Left renal pelvis (tissue), 4 donors: Measurements from ENCODE around the gene AQP12B. TPM values are rescaled to one million over a fixed set of nuclear protein-coding genes. Genes with fewer than 3 reads are reported as not detected.

ENCODE experiments used
- DNase-seq, 4 donors: peaks; one replicate each; pipeline ENCODE4 v3.0.0-alpha.2; 2013; ENCODE audit warnings: low read depth in 4 of 4, low spot score in 3 of 4
- polyA plus RNA-seq, 4 donors: library from polyadenylated mRNA; unstranded; fragments of 120-200 nt; gene quantifications; one replicate each; pipeline ENCODE4 v1.2.1, GENCODE V29; 2013; ENCODE audit not compliant: insufficient read length in 4 of 4

Gene AQP12B
- polyA plus RNA-seq, 4 donors: 0.17 to 2.5 (median 0.26) TPM

DNA sequence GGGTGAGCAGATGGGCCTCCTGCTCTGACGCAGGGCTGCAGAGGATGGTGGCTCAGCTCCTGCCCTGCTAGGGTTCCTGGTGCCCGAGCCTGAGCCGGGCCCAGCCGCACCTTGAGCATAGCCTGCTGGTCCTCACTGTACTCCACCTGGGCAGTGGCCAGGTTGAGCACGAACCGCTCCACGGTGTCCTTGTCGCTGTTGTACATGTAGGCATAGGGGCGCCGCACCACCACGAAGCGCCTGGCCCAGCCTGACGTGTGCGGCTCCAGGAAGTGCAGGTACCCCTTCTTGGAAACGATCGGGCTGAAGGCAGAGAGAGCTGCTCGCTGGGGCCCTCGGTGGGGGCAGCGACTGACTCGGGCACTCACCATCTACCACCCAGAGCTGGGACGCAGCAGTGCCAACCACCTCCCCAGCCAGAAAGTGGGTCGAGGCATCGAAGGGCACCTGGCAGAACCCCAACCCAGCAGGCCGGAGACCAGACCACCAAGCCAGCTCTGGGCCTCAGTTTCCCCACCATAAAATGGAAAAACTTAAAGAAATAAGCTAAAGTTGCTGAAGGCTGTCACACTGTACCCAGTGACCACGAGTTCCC is 36.3 kb upstream of the AQP12B start:
- DNase-seq: no peak

- DNase-seq: no peak
Observed at GRCh38 chr2:240717681-240718581, 35.2 kb upstream of the AQP12B start.

GRCh38 chr2:240717181-240717641 is 34.5 kb upstream of the AQP12B start:
- DNase-seq: no peak

- no peak for DNase-seq
Observed at GRCh38 chr2:240716130-240716798, 33.6 kb upstream of the AQP12B start.

- DNase-seq: no peak
Observed at GRCh38 chr2:240714747-240715725, 32.4 kb upstream of the AQP12B start.

DNA sequence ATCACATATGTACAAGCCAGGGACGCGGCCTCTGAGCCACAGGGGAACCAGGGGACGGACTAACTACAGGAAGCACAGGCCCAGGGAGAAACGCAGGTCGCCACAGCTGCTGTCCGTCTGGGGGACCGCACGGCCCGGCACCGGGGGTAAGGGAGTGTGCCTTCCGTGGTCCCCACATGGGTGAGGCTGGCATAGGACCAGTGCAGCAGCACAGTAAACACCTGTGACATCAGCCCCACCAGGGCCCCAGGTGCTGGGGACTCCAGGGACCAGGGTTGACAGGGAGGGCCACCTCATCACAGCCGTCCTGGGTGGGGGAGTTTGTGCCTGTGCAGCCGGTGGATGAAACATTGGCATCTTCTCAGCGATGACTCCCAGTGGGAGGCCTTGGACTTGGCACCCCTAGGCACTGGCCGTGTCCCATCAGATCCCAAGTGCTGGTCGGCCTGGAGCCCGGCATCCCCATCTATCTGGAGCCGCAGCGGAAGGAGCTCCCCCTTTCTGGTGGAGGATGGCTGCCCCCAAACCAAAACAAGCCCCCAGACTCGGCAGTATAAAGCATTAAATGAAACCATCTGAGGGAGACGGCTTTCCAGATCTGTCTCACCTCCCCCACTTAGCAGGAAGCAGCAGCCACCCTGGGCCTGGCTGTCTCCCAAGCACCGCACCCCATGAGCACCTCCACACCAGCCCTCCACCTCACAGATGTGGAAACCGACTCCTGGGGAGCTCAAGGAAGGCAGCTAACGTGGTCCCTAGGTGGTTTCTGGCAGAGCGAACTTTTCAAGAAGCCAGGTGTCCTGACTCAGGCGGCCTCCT is 31.5 kb upstream of the AQP12B start:
- DNase-seq: no peak

DNA sequence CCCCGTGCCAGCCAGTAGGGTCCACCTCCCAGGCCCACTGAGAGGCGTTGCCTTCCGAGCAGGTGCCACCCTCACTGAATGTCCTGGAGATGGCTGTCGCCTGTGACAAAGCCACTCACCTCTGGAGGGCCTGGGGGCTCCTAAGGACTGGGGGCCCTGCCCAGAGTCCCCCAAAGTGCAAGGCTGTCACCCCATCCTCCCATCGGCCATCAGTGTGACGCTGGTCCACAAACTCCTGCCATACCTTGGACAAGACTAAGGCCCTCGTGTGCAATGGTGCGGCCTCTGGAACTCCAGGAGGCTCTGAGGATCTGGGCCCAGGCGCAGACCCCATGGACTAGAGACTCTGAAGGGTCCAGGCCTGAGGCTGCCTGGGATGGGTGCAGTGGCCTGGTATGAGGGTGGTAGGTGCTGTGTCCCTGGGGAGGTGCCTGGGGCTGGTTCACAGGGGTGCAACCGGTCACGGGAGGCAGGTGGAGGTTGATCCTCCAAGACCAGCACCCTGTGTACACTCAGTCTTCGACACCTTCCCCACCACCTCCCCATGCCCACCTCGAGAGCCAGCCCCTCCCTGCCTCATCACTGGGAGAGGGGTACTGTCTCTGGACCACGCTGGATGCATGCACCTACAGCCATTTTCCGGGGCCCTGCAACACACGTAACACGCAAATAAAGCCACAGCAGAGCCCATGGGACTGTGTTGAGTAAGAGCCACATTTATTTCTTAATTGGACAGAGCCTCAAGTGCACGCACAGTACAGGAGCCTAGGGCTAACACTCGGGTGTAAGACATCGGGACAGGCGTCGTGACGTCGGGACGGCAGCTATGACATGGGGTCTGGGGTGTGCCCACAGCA is 30.6 kb upstream of the AQP12B start:
- no peak for DNase-seq

DNA sequence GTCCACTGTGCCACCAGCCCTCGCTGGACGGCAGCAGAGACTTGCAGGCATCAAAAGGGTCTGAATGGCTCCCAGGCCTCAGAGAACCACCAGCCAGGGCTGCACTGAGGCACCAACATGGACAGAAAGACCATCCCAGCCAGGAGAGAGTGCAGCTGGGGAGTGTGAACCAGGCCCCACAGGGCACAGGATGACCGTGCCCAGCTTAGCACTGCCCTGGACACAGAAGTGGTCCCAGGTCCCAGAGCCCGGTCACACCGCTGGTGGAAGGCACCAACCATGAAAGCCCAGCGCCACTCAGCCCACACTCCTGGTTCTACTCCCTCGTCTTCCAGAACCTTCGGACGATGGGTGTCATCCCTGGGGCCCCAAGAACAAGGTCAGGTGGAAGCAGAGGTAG is 29.4 kb upstream of the AQP12B start:
- no peak for DNase-seq

- DNase-seq: no peak
Observed at GRCh38 chr2:240711701-240712100, 29.0 kb upstream of the AQP12B start.

DNA sequence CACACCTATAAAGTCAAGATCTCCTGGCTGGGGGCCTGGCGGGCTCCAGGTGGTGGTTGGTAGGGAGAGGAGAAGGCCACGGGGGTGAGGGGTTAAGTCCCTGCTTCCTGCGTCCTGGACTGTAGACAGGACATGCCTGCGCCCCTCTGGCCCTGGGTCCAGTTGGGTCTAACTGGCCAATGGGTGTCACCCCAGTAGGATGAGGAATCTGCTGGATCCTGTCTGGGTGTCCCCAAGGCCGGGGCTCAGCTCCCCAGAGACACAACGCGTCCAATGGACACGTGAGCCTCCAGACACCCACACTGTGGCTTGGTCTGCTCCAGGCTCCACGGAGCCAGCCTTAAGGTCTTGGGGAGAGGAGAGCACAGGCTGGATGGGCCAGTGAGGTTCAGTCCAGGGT is 28.6 kb upstream of the AQP12B start:
- DNase-seq: no peak

- no peak for DNase-seq
Observed at GRCh38 chr2:240708457-240708856, 25.8 kb upstream of the AQP12B start.

- DNase-seq: no peak
Observed at GRCh38 chr2:240707821-240708220, 25.1 kb upstream of the AQP12B start.

- no peak for DNase-seq
Observed at GRCh38 chr2:240707043-240707756, 24.5 kb upstream of the AQP12B start.

GRCh38 chr2:240705204-240705791 is 22.6 kb upstream of the AQP12B start:
- DNase-seq: no peak

- DNase-seq: no peak
Observed at GRCh38 chr2:240704651-240705050, 22.0 kb upstream of the AQP12B start.

- DNase-seq: no peak
Observed at GRCh38 chr2:240703417-240704341, 21.0 kb upstream of the AQP12B start.

DNA sequence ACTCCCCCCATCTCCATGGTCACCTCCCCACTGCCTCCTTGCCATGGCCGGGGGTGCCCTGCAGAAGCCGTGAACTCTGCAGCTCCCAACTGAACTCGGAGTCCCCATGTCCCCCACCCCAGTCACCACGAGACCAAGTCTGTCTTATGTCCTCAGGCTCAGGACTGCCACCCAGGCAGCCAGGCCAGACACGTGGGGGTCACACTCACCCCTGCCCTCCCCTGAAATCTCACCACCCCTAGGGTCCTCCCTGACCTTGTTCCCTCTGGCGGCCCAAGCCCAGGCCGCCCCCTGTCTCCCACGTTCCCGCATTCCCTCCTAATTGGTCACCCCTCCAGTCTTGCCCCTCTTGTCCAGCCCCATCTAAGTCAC is 19.9 kb upstream of the AQP12B start:
- DNase-seq: no peak
